KMS-11 (cell line): ENCODE data around the gene SYTL3.

Experiments
- H2AFZ ChIP-seq: fragments of 200-600 bp; sonication (generic); 2 replicates; pipeline ENCODE4 v1.6.1; 2016; ENCODE audit warnings: antibody characterized with exemption, mixed run types, low read depth
- H3K27ac ChIP-seq: fragments of 200-600 bp; sonication (generic); 2 replicates; pipeline ENCODE4 v1.6.1; 2016; ENCODE audit warnings: mild to moderate bottlenecking, mixed run types
- H3K27me3 ChIP-seq: fragments of 200-600 bp; sonication (generic); 2 replicates; pipeline ENCODE4 v1.6.1; 2017; ENCODE audit warnings: mild to moderate bottlenecking, low read depth, mixed run types, moderate library complexity; ENCODE audit not compliant: insufficient read depth
- H3K36me3 ChIP-seq: fragments of 200-600 bp; sonication (generic); 2 replicates; pipeline ENCODE4 v1.6.1; 2017; ENCODE audit warnings: mild to moderate bottlenecking, mixed run types; ENCODE audit not compliant: insufficient read depth
- H3K4me1 ChIP-seq: fragments of 200-600 bp; sonication (generic); 2 replicates; pipeline ENCODE4 v1.6.1; 2016; ENCODE audit warnings: mild to moderate bottlenecking, low read depth, mixed run types; ENCODE audit not compliant: poor library complexity, severe bottlenecking
- H3K4me2 ChIP-seq: fragments of 200-600 bp; sonication (generic); 2 replicates; pipeline ENCODE4 v1.7.0; 2016; ENCODE audit warnings: mild to moderate bottlenecking, mixed run types
- H3K4me3 ChIP-seq: fragments of 200-600 bp; sonication (generic); IDR thresholded peaks from 2 replicates; pipeline ENCODE4 v1.6.1; 2017; ENCODE audit warnings: low read depth, low read length, mixed read lengths; ENCODE audit not compliant: insufficient read depth
- H3K79me2 ChIP-seq: fragments of 200-600 bp; sonication (generic); 2 replicates; pipeline ENCODE4 v1.6.1; 2016; ENCODE audit warnings: low read depth, mixed run types; ENCODE audit not compliant: insufficient read depth
- H3K9ac ChIP-seq: fragments of 200-600 bp; sonication (generic); 2 replicates; pipeline ENCODE4 v1.6.1; 2016; ENCODE audit warnings: mild to moderate bottlenecking, mixed run types
- H4K20me1 ChIP-seq: fragments of 200-600 bp; sonication (generic); 2 replicates; pipeline ENCODE4 v1.6.1; 2016; ENCODE audit warnings: mild to moderate bottlenecking, mixed run types; ENCODE audit not compliant: insufficient read depth
- TF ChIP-seq, protein P1 (sequence below): fragments of 200-600 bp; sonication (generic); conservative IDR thresholded peaks from 2 replicates; pipeline ENCODE4 v1.6.1; 2017; ENCODE audit warnings: low read depth, mild to moderate bottlenecking, antibody characterized with exemption, low read length, moderate library complexity, mixed read lengths

SYTL3 gene

DNA sequence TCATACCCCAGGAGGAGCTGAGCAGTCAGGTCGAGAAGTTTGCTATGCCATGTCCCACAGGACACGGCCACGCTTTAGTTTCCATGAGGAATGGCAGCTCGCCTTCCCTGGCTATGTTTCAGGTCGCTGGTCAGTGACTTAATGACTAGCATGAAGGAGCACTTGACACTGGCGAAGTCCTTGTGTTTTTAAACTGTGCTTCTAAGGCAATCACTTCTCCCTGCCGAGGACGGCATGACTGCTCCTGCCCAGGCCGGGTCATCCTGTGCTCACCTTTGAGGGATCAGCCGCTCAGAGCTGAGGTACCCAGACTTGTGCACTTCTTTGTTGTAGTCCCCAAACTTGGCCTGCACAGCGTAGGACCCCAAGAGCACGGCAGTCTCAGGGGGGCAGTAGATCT is 135.2 kb downstream of the SYTL3 start:
- peaks cover 18% of the 10 kb centered on the region; the same call in 1 of the 2 replicates for H3K36me3 ChIP-seq

DNA sequence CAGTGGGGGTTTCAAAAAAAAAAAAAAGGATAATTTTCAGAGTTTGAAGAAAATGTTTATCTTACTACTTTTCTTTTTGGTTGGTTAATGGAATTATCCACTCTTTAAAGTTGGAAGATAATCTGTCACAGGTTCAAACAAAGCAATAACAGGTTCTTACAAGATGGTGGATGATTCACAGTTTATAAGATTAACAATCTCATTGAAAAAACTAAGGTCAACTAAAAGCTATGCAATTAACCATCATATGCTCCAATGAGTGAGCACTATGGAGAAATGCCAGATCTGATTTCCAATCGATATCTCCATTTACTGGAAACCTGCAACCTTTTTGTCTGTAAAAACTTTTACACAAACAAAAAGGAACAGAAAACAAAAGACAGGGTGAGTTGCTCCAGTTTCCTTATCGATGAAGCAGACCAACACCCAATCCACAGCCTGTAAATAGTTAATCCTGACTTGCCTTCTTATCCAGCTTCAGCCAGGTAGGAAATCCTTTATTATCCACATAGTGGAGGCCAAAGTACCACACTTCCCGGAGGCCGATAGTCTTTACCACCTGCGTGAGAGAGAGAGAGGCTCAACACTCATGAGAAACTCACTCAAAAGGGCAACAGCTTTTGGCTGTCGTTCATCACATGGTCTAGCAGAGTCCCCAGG is 136.9 kb downstream of the SYTL3 start:
- peaks cover 1% of the 10 kb centered on the region for H4K20me1 ChIP-seq
- H3K27me3 ChIP-seq, result no peaks in the 10 kb centered on the region
- no peak overlapping the region for H2AFZ ChIP-seq
- TF ChIP-seq, protein P1, sequence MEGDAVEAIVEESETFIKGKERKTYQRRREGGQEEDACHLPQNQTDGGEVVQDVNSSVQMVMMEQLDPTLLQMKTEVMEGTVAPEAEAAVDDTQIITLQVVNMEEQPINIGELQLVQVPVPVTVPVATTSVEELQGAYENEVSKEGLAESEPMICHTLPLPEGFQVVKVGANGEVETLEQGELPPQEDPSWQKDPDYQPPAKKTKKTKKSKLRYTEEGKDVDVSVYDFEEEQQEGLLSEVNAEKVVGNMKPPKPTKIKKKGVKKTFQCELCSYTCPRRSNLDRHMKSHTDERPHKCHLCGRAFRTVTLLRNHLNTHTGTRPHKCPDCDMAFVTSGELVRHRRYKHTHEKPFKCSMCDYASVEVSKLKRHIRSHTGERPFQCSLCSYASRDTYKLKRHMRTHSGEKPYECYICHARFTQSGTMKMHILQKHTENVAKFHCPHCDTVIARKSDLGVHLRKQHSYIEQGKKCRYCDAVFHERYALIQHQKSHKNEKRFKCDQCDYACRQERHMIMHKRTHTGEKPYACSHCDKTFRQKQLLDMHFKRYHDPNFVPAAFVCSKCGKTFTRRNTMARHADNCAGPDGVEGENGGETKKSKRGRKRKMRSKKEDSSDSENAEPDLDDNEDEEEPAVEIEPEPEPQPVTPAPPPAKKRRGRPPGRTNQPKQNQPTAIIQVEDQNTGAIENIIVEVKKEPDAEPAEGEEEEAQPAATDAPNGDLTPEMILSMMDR, result no peak
- H3K4me3 ChIP-seq, result no peak overlapping the region
- H3K36me3 ChIP-seq, result peaks cover 14% of the 10 kb centered on the region; the same call in 1 of the 2 replicates
- no peak overlapping the region for H3K4me2 ChIP-seq
- H3K27ac ChIP-seq, result no peak overlapping the region
- no peak overlapping the region for H3K9ac ChIP-seq
- peaks cover 50% of the 10 kb centered on the region for H3K79me2 ChIP-seq
- H3K4me1 ChIP-seq, result peaks cover 2% of the 10 kb centered on the region

More for the DNA sequence above, 135.2 kb downstream of the SYTL3 start:
- H3K79me2 ChIP-seq, result peaks cover 39% of the 10 kb centered on the region; the same call in 1 of the 2 replicates
- no peak overlapping the region for H2AFZ ChIP-seq
- H4K20me1 ChIP-seq, result no peaks in the 10 kb centered on the region; the same call in 1 of the 2 replicates
- no peak overlapping the region for H3K4me3 ChIP-seq
- TF ChIP-seq, protein P1, result no peak
- H3K9ac ChIP-seq, result no peak overlapping the region
- H3K4me2 ChIP-seq, result no peak overlapping the region
- no peaks in the 10 kb centered on the region for H3K4me1 ChIP-seq
- H3K27me3 ChIP-seq, result no peaks in the 10 kb centered on the region
- H3K27ac ChIP-seq, result no peak overlapping the region

DNA sequence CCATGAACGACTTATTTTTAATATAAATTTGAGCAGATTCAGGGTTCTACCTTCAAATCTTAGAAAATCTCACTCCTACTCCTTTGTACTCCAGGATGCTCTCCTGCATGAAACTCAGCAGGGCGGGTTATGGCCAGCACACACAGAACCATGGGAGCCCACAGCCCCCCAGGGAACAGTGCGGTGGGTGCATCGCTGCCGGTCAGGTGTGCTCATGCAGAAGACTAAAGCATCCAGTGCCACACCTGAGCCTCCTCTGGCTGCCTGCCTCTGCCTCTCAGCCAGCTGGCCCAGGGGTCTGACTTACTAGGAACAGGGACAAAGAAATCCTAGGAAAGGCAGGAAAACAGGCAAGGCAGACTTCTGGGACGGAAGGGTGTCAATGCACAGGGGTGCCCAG is 137.5 kb downstream of the SYTL3 start:
- no peaks in the 10 kb centered on the region for H3K27me3 ChIP-seq
- H2AFZ ChIP-seq, result no peak overlapping the region
- H3K9ac ChIP-seq, result no peak overlapping the region
- no peak overlapping the region for H3K4me3 ChIP-seq
- peaks cover 13% of the 10 kb centered on the region; the same call in 1 of the 2 replicates for H3K36me3 ChIP-seq
- TF ChIP-seq, protein P1, result no peak
- no peak overlapping the region for H3K27ac ChIP-seq
- peaks cover 7% of the 10 kb centered on the region for H4K20me1 ChIP-seq
- no peak overlapping the region for H3K4me2 ChIP-seq
- H3K79me2 ChIP-seq, result peaks cover 56% of the 10 kb centered on the region
- H3K4me1 ChIP-seq, result peaks cover 8% of the 10 kb centered on the region

DNA sequence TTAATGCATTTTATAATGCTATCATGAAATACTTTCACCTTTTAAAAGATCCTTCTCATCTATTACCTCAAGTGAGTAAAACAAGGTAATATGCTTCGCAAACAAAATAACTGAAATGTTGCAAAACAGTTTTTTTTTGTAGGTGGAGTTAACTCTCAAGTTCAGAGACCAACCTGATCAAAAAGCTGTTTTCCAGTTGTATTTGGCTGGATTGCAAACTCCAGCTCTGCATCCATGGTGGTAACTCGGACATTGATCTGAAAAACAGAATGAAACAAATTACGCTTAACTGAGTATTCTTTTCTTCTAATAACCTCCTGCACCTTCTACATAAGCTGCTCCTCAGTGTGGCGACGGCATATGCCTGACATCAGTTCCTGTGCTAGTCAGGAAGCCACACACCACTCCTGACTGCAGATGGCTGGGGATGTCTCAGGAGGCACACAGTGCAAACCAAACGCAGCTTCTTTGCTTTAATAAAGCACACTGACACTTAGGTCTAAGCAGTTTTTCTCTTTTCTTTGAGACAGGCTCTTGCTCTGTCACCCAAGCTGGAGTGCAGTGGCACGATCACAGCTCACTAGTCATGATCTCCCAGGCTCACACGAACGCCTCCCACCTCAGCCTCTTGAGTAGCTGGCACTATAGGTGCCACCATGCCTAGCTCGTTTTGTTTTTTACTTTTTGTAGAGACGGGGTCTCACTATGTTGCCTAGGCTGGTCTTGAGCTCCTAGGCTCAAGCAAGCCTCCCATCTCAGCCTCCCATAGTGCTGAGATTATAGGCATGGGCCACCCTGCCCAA is 139.5 kb downstream of the SYTL3 start:
- peaks cover 75% of the 10 kb centered on the region for H3K79me2 ChIP-seq
- H4K20me1 ChIP-seq, result peaks cover 26% of the 10 kb centered on the region
- H2AFZ ChIP-seq, result no peak overlapping the region

More for the DNA sequence above, 139.5 kb downstream of the SYTL3 start:
- no peak overlapping the region for H3K4me3 ChIP-seq
- no peaks in the 10 kb centered on the region for H3K27me3 ChIP-seq
- H3K4me2 ChIP-seq, result no peak overlapping the region
- H3K4me1 ChIP-seq, result peaks cover 28% of the 10 kb centered on the region
- no peak overlapping the region for H3K9ac ChIP-seq
- TF ChIP-seq, protein P1, result no peak
- H3K27ac ChIP-seq, result no peak overlapping the region
- peaks cover 6% of the 10 kb centered on the region; the same call in 1 of the 2 replicates for H3K36me3 ChIP-seq
